ENCODE data around the gene DLG2. TPM values are rescaled to one million over a fixed set of nuclear protein-coding genes. Genes with fewer than 3 reads are reported as not detected.

Gene DLG2
- total RNA-seq, 4 donors from 2014 or later = 7.3 to 14.1 (median 11.1) TPM

DNA sequence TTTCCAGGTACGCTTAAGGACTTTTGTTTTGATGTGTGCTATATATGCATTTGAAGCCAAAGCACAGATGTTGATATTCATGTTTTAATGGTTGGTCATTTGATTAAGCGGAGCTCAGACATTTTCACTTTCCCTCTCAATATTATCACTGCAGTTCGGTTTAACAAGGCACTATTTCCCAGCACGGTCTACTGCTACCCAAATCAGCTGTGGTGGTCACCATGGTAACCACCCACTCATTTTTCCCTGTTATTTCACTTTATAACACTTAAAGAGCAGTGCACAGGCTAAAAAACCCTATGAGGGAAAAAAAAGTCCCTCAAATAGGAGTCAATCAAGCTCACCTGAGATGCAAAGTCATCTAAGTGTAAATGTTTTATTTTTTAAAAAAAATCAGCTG is 1901.4 kb downstream of the DLG2 start:
- intact Hi-C loops (cut with DNase I) = no loop called here
- H3K4me3 ChIP-seq = peak overlapping the region in 3 of 4 donors; percentile 39 to 45 (median 41)
- TF ChIP-seq EP300 (IDR thresholded peaks at IDR 0.05) = no peak
- TF ChIP-seq, protein P1, sequence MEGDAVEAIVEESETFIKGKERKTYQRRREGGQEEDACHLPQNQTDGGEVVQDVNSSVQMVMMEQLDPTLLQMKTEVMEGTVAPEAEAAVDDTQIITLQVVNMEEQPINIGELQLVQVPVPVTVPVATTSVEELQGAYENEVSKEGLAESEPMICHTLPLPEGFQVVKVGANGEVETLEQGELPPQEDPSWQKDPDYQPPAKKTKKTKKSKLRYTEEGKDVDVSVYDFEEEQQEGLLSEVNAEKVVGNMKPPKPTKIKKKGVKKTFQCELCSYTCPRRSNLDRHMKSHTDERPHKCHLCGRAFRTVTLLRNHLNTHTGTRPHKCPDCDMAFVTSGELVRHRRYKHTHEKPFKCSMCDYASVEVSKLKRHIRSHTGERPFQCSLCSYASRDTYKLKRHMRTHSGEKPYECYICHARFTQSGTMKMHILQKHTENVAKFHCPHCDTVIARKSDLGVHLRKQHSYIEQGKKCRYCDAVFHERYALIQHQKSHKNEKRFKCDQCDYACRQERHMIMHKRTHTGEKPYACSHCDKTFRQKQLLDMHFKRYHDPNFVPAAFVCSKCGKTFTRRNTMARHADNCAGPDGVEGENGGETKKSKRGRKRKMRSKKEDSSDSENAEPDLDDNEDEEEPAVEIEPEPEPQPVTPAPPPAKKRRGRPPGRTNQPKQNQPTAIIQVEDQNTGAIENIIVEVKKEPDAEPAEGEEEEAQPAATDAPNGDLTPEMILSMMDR (IDR thresholded peaks at IDR 0.05) = no peak
- no peak for TF ChIP-seq POLR2A (IDR thresholded peaks at IDR 0.05; ENCODE audit: low read depth)
- no peak for TF ChIP-seq POLR2AphosphoS5 (IDR thresholded peaks at IDR 0.05)
- H3K9me3 ChIP-seq = no peaks in the 10 kb centered on the region
- H3K36me3 ChIP-seq = no peaks in the 10 kb centered on the region
- peak overlapping the region in 1 of 4 donors; percentile 17 for H3K27ac ChIP-seq (replicated peaks in 1 of 4)
- DNase-seq (ENCODE audit: extremely low spot score) = no peak
- WGBS = 40% methylated on average over 4 of the region's 4 CpGs
- no peaks in the 10 kb centered on the region for H3K27me3 ChIP-seq
- H3K4me1 ChIP-seq = peaks cover 10 to 23% (median 21%) of the 10 kb centered on the region in 4 donors

DNA sequence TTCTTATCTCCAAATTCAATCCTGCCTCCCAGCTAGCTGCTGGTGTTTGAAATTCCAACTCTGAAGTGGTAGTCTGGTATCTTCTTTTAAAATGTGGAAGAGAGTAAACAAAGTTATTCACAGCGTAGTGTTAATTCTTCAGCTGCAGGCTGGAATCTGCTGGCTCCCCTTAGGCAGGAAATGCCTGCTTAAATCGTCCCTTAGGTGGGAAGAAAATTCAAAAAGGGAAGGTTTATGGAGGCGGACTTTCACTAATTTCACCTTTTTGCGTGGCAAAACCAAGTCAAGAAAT is 1901.9 kb downstream of the DLG2 start:
- no peaks in the 10 kb centered on the region for H3K27me3 ChIP-seq
- intact Hi-C loops (cut with DNase I) = no loop called here
- H3K4me3 ChIP-seq = peak overlapping the region; percentile 39 to 54 (median 43)
- peaks cover 10 to 23% (median 21%) of the 10 kb centered on the region in 4 donors for H3K4me1 ChIP-seq
- DNase-seq (ENCODE audit: extremely low spot score) = no peak
- peak overlapping the region; percentile 17 to 56 (median 38) for H3K27ac ChIP-seq (replicated peaks in 1 of 4)
- no peaks in the 10 kb centered on the region for H3K36me3 ChIP-seq
- TF ChIP-seq EP300 (IDR thresholded peaks at IDR 0.05) (no peak), POLR2A (IDR thresholded peaks at IDR 0.05; ENCODE audit: low read depth) (no peak), POLR2AphosphoS5 (IDR thresholded peaks at IDR 0.05) (no peak)
- TF ChIP-seq, protein P1 (IDR thresholded peaks at IDR 0.05) = no peak
- WGBS = 12% methylated on average over 4 of the region's 4 CpGs
- H3K9me3 ChIP-seq = no peaks in the 10 kb centered on the region

DNA sequence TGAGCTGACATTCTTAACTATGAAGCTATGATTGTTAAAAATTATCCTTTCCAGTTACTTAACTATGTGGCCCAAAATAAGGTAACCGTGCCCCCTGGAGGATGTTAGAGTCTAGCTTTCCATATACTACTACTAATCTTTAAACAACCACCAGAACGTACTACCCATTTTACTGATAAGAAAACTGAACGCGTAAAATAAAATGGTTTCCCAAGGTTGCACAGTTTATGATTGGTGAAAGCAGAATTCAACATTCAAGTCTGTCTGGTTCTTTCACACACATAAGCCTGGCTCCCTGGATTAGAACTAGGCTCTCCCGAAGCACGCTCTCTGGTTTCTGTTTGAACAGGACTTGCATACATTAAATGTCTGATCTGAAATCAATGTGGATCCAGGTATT is 1903.1 kb downstream of the DLG2 start:
- Histone ChIP-seq H3K9me3 (no peaks in the 10 kb centered on the region), H3K36me3 (no peaks in the 10 kb centered on the region), H3K27me3 (no peaks in the 10 kb centered on the region), H3K27ac (replicated peaks in 1 of 4) (peak overlapping the region in 1 of 4 donors; percentile 17), H3K4me3 (peak overlapping the region; percentile 39 to 54 (median 43)), H3K4me1 (peaks cover 10 to 23% (median 21%) of the 10 kb centered on the region in 4 donors)
- no peak for DNase-seq (ENCODE audit: extremely low spot score)
- intact Hi-C loops (cut with DNase I) = loop anchor here (5.0 kb wide), 1 partner anchor 432 kb away; no protein-coding TSS in a partner anchor
- 25% methylated on average over 6 of the region's 6 CpGs for WGBS
- TF ChIP-seq, protein P1 (IDR thresholded peaks at IDR 0.05) = peak; percentile 29 to 50 (median 31)
- no peak for TF ChIP-seq POLR2AphosphoS5 (IDR thresholded peaks at IDR 0.05)
- no peak for TF ChIP-seq POLR2A (IDR thresholded peaks at IDR 0.05; ENCODE audit: low read depth)

DNA sequence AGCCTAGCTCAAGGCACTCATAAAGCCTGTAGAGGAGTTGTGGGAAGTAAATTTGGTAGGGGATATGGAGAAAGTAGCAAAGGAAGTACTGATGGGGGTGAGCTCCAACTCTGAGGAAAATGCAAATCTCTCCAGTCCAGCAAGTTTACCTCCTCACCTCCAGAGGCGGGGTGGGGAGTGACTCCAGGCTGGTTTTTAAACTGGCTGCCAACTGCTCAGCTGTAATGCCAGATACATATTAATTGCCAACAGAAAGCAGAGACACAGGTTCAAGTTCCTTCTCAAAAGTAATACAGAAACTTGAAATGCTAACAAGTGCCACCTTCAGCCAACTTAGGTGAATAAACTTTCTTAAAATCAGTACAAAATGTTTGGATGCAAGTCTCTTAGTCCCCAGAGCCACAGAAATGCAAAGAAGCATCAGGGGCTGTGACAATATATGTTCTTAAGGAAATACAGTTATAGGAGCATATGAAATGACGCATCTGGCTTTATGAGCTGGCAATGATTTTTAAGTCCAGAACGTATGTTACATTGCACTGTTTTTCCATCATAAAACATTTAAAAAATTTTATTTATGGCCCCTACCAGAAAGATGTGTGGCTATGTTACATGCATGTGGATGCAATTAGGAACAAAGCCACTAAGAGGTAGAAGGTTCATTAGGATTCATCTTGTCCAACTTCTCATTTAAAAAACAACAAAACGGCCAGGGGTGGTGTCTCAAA is 1904.6 kb downstream of the DLG2 start:
- no peak for DNase-seq (ENCODE audit: extremely low spot score)
- no peak overlapping the region for H3K27ac ChIP-seq (replicated peaks in 1 of 4)
- H3K27me3 ChIP-seq = no peaks in the 10 kb centered on the region
- H3K9me3 ChIP-seq = no peaks in the 10 kb centered on the region
- H3K4me3 ChIP-seq = no peak overlapping the region
- intact Hi-C loops (cut with DNase I) = loop anchor here (5.0 kb wide), 1 partner anchor 430 kb away; no protein-coding TSS in a partner anchor
- no peak for TF ChIP-seq POLR2AphosphoS5 (IDR thresholded peaks at IDR 0.05)
- TF ChIP-seq EP300 (IDR thresholded peaks at IDR 0.05) = no peak
- TF ChIP-seq, protein P1 (IDR thresholded peaks at IDR 0.05) = no peak
- TF ChIP-seq POLR2A (IDR thresholded peaks at IDR 0.05; ENCODE audit: low read depth) = no peak
- 86% methylated on average over 4 of the region's 4 CpGs for WGBS
- H3K36me3 ChIP-seq = no peaks in the 10 kb centered on the region
- H3K4me1 ChIP-seq = peaks cover 10 to 23% (median 21%) of the 10 kb centered on the region in 4 donors
